Measurements from ENCODE around the gene ASH1L.
"Not testable (repeated sequence)": the region's sequence is repeated elsewhere in the genome, so short reads cannot be mapped to it uniquely, and the experiment has no call there.

The ASH1L gene

DNA sequence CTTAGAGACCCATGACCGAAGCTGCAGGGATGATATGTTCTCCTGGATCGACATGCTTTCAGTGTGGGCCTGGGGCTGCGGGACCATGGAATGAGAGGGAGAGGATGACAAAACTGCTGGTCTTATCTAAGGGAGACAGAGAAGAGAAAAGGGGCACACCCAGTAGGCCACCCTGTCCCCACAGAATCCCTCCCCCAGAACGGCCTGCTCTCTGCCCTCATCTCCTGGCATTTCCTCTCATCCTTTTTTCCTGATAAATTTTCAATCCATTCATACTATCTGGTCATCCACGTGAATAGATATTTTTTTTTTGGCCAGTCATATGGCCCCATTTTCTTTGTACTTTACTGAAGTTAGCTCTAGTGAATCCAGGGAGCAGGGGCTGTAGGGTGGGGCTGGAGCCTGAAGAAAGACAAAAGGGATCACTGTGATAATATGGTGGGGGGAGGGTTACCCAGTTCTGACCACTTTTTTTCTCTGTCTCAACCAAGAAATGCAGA lies 261.2 kb downstream of the ASH1L start, which contains the start of gene PKLR:
PKLR (minus strand) TSS at position 97 of the 500 bp plus-strand sequence; CDS start at position 54, 43 bp downstream.
- DNase-seq: no peak

DNA sequence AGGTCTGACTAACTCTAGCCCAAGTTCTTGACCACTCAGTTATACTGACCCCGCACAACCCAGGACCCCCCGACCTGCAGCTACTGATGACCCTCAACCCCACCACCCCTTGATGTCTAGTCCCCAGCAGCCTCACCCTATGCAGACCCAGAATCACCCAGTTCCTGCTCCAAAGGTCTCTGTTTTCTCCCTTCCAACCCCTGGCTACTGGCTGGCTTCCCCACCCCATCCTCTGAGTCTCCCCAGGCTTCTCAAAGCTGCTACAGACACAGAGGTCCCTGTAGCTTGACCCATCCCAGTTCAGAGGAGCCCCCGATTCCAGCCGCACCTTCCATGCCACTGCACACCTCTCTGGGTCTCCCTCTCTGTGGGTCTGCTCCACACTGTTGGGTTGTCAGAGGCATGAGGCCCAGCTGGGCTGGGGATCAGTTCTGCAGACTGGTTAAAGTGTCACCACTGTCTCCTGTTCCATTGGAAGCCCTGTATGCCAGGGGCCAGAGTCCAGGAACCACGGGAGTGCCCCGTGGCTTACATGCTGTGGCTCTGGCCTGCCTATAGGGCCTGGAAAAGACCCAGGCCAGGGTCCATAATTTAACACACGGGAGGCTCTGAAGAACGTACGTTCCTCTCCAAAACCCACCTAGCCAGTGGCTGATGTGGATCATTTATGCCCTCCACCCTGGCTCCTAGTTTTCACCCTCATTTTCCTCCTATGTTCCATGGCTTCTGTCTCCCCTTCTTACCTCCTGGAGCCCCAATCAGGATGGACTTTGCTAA lies 261.9 kb downstream of the ASH1L start:
- no peak for DNase-seq

DNA sequence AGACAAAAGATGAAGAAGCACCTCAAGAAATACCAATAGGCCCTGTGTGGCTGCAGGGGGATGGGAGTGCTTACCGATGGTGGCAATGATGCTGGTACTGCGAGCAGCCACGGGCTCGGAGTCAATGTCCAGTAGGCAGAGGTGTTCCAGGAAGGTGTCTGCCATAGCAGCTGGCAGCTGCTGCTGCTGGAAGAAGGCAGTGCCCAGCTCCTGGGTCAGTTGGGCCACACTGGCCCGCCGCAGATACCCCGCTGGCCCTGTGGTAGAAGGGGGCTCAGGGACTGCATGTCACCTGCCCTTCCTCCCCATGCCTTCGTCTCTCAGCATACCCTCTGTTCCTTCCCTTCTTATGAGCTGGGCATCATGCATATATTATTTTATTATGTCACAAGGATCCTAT lies 262.6 kb downstream of the ASH1L start:
- DNase-seq: no peak

DNA sequence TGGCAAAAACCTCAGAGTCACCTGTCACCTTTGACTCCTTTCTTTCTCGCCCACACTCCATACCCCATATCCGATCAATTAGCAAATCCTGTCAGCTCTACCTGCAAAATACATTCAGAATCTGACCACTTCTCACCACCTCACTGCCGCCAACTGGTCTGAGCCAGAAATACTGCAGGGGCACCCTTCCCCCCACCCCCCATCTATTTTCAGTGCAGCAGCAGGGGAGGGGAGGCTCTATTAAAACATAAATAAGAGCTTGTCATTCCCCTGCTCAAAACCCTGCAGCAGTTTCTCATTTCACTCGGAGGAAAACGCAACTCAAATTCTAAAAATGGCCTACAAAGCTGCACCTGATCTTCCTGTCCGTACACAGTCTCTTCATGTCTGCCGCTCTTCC lies 265.2 kb downstream of the ASH1L start:
- DNase-seq: no peak

DNA sequence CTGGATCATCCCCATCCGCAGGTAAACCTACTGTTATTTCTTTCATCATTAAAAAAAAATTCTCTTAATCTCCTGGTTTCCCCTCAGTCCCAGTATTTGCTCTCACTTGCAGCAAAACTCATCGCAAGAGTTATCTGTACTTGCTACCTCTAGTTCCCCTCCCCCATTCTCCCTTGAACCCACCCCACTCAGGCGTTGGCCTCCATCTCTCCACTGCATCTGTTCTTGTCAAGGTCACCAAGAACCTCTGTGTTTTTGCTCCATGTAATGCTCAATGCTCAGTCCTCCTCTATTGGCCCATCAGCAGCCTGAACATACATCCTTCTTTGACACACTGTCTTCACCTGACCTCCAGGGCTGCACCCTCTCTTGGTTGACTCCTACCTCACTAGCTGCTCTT lies 265.9 kb downstream of the ASH1L start:
- no peak for DNase-seq

DNA sequence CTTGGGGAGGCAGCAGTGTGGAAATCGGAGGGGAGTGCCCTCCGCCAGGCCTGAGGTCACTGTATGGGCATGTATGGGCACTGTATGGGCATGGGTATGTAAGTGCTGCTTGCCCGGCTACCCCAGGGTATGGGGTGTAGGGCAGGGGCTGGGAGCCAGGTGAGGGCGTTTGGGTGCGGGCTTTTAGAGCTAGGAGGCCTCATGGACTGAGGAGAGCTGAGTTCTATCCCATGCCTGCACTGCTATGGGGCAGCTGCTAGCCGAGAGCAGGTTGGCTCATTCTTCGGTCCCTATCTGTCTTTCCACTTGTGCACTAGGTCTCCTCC lies 266.7 kb downstream of the ASH1L start:
- no peak for DNase-seq

DNA sequence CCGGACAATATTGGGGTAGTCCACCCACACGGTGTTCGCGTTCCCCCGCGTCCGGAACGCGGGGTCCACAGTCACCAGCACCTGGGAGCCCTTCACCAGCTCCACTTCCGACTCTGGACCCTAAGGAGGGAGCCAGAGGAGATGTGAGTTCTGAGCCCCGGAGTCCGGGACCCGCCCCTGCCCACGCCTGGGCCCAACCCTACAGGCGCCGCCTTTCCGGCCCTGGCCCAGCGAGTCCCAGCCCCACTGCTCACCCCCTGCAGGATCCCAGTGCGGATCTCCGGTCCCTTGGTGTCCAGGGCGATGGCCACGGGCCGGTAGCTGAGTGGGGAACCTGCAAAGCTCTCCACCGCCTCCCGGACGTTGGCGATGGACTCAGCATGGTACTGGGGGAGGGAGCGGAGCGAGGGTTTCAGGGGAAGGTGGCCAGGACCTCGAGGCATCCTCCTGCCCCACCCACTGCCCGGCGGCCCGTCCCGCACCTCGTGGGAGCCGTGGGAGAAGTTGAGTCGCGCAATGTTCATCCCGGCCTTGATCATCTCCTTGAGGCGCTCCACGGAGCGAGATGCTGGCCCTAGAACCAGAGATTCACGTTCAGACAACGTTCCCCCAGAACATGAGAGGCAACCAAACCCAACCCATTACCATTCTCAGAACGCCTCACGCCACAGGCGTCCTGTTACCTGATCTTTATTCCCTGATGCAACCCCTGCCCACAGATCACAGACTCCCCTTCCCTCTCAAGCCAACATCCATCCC lies 267.2 kb downstream of the ASH1L start:
- DNase-seq: no peak

DNA sequence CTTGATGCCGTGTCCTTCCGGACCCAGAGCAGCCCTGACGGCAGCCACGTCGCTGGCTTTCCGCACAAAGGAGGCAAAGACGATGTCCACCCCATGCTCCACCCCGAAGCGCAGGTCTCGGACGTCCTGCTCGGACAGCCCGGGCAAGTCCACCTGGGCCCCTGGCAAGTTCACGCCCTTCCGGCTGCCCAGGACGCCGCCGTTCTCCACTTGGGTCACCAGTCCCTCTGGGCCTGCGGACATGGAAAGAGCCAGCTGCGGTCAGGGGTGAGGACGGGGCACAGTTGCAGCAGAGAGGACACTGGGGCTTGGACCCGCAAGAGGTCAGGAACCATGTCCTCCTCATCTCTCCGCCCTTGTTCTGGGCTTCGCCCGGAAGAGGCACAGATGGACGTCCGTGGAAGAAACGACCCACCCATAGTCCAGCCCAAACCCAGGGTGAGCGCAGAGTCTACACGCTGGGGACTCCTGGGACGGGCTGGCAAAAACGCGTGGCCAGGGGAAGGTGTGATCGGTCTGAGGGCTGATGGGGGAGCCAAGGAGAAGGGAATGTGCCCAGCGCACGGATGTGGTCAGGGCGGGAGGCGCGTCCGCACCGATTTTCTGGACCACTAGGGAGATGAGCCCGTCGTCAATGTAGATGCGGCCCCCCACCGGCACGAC lies 268.0 kb downstream of the ASH1L start:
- DNase-seq: no peak

DNA sequence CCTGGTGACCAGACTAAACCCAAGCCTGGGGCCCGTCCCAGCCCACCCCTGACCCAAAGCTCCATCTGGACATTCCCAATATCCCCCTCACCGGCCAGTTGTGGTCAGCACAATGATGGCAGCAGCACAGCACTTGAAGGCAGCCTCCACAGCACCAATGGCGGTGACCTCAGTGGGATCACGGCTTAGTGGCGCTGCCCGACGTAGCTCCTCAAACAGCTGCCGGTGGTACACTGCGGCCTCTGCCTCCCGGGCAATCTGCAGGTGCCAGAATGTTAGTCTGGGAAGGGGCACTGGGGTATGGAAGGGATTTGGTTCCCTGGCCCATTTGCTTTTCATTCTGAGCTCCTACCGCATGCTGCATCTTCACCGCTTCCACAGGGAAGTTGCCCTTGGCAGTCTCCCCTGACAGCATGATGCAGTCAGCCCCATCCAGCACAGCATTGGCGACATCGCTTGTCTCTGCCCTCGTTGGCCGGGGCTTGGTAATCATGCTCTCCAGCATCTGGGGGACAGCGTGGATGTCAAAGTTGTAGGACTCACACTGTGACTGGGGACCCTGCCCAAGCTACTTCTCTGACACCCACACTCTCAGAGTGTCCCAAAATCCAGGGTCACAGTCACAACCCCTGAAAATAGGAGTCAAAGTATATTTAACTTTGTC lies 269.4 kb downstream of the ASH1L start:
- no peak for DNase-seq

DNA sequence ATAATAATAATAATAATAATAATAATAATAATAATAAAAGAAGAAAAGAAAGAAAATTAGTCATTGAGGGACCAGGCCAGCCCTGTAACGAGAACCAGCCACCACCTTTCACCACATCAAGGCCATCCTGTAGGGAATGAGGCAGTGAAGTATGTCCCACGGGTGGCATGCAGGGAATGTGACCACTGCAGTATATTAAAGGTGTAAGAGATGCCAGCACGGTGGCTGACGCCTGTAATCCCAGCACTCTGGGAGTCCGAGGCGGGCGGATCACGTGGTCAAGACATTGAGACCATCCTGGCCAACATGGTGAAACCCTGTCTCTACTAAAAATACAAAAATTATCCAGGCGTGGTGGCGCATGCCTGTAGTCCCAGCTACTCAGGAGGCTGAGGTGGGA lies 271.6 kb downstream of the ASH1L start:
- DNase-seq: not testable (repeated sequence)

DNA sequence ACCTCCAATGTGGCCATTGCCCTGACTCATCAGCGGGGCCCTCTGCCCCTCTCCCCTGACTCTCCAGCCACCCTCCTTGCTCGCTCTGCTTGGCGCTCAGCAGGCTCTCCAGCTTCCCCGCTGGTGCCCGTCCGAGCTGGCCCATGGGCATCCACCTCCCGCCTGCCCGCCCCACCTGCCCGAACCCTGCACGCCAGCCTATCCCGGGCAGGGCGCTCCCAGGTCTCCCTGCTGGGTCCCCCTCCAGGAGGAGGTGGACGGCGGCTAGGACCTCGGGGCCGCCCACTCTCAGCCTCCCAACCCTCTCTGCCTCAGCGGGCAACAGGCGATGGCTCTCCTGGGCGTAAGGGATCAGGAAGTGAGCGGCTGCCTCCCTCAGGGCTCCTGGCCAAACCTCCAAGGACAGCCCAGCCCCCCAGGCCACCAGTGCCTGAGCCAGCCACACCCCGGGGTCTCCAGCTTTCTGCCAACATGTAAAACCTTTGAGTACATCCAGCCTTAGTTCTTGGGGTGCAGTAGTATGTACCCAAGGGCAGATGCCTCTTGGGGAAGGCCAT lies 274.5 kb downstream of the ASH1L start:
- no peak for DNase-seq

DNA sequence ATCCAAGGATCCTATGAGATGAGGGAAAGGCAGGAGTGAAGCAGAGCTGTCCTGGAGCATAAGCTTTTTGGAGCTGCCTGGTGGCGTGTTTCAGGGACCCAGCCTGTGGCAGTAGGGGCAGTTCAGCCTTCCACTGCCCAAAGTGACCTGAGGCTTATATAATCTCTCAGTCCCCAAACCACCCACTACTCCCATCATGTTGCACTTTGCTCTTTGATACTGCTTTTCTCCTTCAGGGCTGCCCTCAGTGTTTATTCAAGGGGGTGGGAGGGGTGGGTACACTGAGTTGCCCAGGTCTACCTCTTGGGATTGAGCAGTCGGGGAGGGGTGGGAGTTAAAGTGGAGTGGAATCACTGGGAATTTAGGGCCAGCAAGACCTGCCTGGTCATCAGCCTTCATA lies 276.1 kb downstream of the ASH1L start:
- no peak for DNase-seq

DNA sequence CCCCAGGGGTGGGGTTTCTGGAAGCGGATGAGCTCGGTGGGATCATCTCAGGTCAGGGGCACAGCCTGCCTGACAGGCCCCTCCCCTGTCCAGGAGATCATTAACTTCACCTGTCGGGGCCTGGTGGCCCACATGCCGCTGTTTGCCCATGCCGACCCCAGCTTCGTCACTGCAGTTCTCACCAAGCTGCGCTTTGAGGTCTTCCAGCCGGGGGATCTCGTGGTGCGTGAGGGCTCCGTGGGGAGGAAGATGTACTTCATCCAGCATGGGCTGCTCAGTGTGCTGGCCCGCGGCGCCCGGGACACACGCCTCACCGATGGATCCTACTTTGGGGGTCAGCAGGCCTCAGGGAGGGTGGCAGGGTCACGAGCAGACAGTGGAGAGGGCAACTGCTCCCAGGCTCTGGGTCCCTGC lies 277.0 kb downstream of the ASH1L start:
- no peak for DNase-seq
